C4-2B (cell line): ENCODE results near the gene SOHLH1.

Source experiments
- ZFX ChIP-seq: fragments of 450-650 bp; IDR thresholded peaks from 2 replicates; pipeline ENCODE4 v1.6.1; 2017
- TF ChIP-seq, protein P1 (sequence below): fragments of 450-650 bp; conservative IDR thresholded peaks from 2 replicates; pipeline ENCODE4 v1.5.1; 2017; ENCODE audit warnings: mild to moderate bottlenecking

DNA sequence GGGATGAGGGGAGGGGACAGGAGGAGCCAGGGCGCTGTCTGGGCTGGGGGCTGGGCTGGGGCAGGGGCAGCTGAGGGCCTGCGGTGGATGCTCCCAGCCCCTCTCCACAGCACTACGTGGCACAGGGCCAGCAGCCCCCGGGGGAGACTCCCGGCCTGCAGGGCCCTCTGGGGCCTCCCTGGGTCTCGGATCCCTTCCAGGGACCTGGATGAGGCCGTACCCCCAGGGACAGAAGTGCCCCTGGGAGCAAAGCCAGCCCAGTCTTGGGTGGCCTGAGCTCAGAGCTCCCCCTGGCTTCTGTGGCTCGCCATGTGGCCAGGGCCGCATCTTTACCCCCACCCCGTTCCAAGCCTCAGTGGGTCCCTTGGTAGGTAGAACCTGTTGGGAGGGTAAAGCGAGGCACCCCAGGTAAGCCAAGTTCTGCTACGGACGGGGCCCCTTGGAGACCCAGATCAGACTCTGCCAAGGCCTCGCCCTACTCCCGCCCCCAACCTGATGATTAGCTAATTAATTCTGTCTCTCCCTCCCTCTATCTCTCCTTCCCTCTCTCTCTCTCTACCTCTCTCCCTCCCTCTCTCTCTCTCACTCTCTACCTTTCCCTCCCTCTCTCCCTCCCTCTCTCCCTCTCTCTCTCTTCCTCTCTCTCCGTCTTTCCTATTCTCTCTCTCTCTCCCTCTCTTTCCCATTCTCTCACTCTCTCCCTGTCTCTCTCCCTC, 27.0 kb upstream of the SOHLH1 start:
- TF ChIP-seq, protein P1, sequence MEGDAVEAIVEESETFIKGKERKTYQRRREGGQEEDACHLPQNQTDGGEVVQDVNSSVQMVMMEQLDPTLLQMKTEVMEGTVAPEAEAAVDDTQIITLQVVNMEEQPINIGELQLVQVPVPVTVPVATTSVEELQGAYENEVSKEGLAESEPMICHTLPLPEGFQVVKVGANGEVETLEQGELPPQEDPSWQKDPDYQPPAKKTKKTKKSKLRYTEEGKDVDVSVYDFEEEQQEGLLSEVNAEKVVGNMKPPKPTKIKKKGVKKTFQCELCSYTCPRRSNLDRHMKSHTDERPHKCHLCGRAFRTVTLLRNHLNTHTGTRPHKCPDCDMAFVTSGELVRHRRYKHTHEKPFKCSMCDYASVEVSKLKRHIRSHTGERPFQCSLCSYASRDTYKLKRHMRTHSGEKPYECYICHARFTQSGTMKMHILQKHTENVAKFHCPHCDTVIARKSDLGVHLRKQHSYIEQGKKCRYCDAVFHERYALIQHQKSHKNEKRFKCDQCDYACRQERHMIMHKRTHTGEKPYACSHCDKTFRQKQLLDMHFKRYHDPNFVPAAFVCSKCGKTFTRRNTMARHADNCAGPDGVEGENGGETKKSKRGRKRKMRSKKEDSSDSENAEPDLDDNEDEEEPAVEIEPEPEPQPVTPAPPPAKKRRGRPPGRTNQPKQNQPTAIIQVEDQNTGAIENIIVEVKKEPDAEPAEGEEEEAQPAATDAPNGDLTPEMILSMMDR: no peak
- no peak for TF ChIP-seq ZFX
